Tibial nerve (tissue), 4 donors: ENCODE data around the gene TTC23L.

ENCODE experiments used
- EP300 ChIP-seq, 2 donors: sonication (generic); formaldehyde crosslinking; IDR thresholded peaks; one replicate each; pipeline ENCODE4 v1.6.1; 2017; ENCODE audit warnings: antibody characterized with exemption in 2 of 2, mild to moderate bottlenecking in 1 of 2
- TF ChIP-seq, protein P1 (sequence below), 5 experiments: fragments of 200-600 bp in 3 of 5; fragments of 450-650 bp in 2 of 5; sonication (generic) in 3 of 5; IDR thresholded peaks; one replicate each; pipeline ENCODE4 v1.5.1; 2016 to 2019; ENCODE audit warnings: antibody characterized with exemption in 5 of 5, mild to moderate bottlenecking in 3 of 5, moderate library complexity in 2 of 5

DNA sequence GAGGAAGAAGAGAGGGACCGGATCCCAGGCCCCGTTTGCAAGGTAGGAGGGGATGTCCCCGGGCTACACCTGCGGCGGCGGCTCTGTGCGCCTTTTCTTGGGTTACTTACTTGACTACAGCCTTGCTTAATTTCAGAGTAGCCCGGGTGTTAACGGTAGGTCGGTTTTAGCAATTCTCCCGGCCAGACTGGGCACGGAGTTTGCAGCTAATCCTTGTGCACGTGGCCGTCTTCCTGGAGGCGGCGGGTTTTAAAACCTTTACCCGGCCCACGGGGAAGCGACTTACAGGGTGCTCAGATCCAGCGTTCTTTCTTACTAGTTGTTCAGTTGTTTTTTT, 76.9 kb downstream of the TTC23L start:
- TF ChIP-seq, protein P1, sequence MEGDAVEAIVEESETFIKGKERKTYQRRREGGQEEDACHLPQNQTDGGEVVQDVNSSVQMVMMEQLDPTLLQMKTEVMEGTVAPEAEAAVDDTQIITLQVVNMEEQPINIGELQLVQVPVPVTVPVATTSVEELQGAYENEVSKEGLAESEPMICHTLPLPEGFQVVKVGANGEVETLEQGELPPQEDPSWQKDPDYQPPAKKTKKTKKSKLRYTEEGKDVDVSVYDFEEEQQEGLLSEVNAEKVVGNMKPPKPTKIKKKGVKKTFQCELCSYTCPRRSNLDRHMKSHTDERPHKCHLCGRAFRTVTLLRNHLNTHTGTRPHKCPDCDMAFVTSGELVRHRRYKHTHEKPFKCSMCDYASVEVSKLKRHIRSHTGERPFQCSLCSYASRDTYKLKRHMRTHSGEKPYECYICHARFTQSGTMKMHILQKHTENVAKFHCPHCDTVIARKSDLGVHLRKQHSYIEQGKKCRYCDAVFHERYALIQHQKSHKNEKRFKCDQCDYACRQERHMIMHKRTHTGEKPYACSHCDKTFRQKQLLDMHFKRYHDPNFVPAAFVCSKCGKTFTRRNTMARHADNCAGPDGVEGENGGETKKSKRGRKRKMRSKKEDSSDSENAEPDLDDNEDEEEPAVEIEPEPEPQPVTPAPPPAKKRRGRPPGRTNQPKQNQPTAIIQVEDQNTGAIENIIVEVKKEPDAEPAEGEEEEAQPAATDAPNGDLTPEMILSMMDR (IDR thresholded peaks at IDR 0.05), result no peak
- TF ChIP-seq EP300 (IDR thresholded peaks at IDR 0.05), result no peak
